Suprapubic skin (tissue), 4 donors: ENCODE results near the gene CLASP2.

Source experiments
- CTCF ChIP-seq, 2 donors: fragments of 200-600 bp in 1 of 2; fragments of 450-650 bp in 1 of 2; sonication (generic) in 1 of 2; IDR thresholded peaks; one replicate each; pipeline ENCODE4 v1.5.1; 2016 to 2019; ENCODE audit warnings: antibody characterized with exemption in 2 of 2, mild to moderate bottlenecking in 1 of 2, moderate library complexity in 1 of 2
- POLR2A ChIP-seq, 2 donors: fragments of 450-650 bp; IDR thresholded peaks; one replicate each; pipeline ENCODE4 v1.6.1; 2017; ENCODE audit warnings: antibody characterized with exemption in 2 of 2, mild to moderate bottlenecking in 2 of 2, moderate library complexity in 2 of 2
- POLR2AphosphoS5 ChIP-seq, 3 donors: sonication (generic); formaldehyde crosslinking; IDR thresholded peaks; one replicate each; pipeline ENCODE4 v1.6.1; 2017; ENCODE audit warnings: antibody characterized with exemption in 3 of 3

- no peak for TF ChIP-seq CTCF (IDR thresholded peaks at IDR 0.05)
- no peak for TF ChIP-seq POLR2A (IDR thresholded peaks at IDR 0.05)
- TF ChIP-seq POLR2AphosphoS5 (IDR thresholded peaks at IDR 0.05) = no peak
Observed at GRCh38 chr3:33658039-33658438, 60.0 kb downstream of the CLASP2 start.
